Astrocyte of the cerebellum (primary cell): ENCODE data around the gene SLC9A8.
A peak's percentile ranks its signal among the peaks of the same experiment; 100 is the strongest.

ENCODE experiments used
- DNase-seq: peaks from one replicate; pipeline ENCODE4 v3.0.0-alpha.2; 2011; ENCODE audit warnings: low read depth
- H3K4me3 ChIP-seq: 2 replicates; pipeline ENCODE4 v1.5.1; 2011; ENCODE audit warnings: mild to moderate bottlenecking, low read depth, low read length, moderate library complexity
- in situ Hi-C: cut with HindIII; loops from 2 replicates; pipeline ENCODE4 v1.10.0; 2017; ENCODE audit warnings: low sequenced_read_pairs
- TF ChIP-seq, protein P1 (sequence below): IDR thresholded peaks from 2 replicates; pipeline ENCODE4 v1.5.1; 2012; ENCODE audit warnings: low read length, low read depth, moderate library complexity, mild to moderate bottlenecking; ENCODE audit errors: missing control alignments

The SLC9A8 gene

DNA sequence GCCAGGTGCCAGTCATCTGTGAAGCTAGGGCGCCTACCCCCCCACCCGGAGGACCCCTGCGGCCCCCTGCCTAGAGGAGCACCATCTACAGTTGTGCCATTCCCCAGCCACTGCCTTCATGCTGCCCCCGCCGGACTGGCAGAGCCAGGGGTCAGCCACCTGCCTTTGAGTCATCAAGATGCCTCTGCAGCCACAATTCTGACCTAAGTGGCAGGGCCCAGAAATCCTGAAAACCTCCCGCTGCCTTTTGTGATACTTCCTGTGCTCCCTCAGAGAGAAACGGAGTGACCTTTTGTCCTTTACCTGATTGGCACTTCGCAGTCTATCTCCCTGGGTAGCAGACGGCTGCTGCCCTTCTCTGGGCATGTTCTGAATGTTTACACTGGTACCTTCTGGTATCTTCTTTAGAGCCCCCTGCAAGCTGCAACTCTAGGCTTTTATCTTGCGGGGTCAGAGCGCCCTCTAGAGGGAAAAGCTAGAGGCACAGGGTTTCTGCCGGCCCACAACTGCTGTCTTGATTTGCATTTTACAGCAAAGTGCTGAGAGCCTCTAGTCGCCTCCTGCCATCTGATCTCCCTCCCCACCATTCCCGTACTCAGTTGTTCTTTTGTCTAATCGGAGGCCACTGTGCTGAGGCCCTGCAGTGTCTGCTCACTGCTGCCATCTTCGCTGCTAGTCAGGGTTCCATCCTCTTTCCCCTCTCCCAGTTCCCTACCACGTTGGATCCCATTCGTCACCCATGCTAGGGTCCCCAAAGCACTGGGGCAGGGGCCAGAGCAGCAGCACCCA lies 75.8 kb downstream of the SLC9A8 start:
- in situ Hi-C loops: no loop called here
- peak; percentile 31 for DNase-seq
- TF ChIP-seq, protein P1, sequence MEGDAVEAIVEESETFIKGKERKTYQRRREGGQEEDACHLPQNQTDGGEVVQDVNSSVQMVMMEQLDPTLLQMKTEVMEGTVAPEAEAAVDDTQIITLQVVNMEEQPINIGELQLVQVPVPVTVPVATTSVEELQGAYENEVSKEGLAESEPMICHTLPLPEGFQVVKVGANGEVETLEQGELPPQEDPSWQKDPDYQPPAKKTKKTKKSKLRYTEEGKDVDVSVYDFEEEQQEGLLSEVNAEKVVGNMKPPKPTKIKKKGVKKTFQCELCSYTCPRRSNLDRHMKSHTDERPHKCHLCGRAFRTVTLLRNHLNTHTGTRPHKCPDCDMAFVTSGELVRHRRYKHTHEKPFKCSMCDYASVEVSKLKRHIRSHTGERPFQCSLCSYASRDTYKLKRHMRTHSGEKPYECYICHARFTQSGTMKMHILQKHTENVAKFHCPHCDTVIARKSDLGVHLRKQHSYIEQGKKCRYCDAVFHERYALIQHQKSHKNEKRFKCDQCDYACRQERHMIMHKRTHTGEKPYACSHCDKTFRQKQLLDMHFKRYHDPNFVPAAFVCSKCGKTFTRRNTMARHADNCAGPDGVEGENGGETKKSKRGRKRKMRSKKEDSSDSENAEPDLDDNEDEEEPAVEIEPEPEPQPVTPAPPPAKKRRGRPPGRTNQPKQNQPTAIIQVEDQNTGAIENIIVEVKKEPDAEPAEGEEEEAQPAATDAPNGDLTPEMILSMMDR: peak; percentile 93
- H3K4me3 ChIP-seq: no peak overlapping the region

- DNase-seq: no peak
- in situ Hi-C loops: no loop called here
- TF ChIP-seq, protein P1: no peak
- H3K4me3 ChIP-seq: no peak overlapping the region
Measured at GRCh38 chr20:49889001-49889934, 76.6 kb downstream of the SLC9A8 start.

- no peak for DNase-seq
- in situ Hi-C loops: no loop called here
- TF ChIP-seq, protein P1: no peak
- H3K4me3 ChIP-seq: no peak overlapping the region
Measured at GRCh38 chr20:49889935-49890333, 77.3 kb downstream of the SLC9A8 start.

GRCh38 chr20:49890471-49891361 lies 78.1 kb downstream of the SLC9A8 start:
- DNase-seq: no peak
- TF ChIP-seq, protein P1: no peak
- in situ Hi-C loops: no loop called here
- H3K4me3 ChIP-seq: no peak overlapping the region

DNA sequence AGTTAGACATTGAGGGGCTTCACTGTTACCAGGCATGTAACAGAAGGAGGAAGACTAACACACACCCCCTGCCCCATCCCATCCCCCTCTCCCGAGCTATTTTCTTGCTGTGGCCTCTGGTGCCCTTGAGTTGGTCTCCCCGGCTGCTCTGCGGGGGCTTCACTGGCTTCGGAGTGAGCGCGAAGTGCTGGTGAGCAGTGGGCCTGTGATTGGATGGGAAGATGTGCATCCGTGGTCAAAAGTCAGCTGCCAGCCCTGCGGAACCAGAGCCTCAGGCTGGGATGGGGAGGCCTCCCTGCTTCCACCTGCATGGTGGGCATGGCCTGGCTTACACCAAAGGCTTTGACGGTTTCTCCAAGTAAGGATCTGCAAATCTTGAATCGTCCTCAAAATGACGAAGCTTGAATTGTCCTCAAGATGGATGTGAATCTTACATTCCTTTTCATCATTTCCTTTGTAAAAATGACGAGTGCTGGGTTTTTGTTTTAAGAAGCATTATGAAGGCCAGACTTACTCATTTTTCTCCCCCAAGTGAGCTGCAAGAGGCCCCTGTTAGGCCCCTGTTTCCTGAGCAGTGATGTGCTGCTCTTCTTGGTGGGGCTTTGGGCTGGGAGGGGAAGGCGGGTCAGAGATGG lies 79.0 kb downstream of the SLC9A8 start:
- TF ChIP-seq, protein P1: no peak
- H3K4me3 ChIP-seq: no peak overlapping the region
- in situ Hi-C loops: no loop called here
- DNase-seq: no peak

DNA sequence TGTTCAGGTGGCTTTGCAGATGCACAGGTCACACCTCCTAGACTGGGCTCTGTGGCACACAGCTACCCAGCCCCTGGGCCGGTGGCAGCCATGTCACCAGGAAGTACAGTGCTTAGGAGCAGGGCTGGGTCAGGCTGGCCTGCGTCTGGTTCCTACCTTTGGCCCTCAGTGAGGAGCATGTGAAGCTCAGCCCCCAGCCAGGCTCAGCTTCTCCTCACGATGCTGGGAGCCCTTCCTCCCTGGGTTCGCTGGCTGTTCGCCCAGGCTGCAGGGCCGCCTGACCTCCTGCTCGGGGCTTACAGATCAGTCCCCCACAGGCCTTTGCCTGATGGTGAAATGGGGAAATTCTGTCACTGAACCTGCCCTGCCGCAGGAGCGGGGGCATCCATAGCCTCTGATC lies 79.6 kb downstream of the SLC9A8 start:
- DNase-seq: no peak
- in situ Hi-C loops: no loop called here
- H3K4me3 ChIP-seq: no peak overlapping the region
- TF ChIP-seq, protein P1: no peak
